Erythroblast (primary cell): ENCODE measurements around the gene MUC12.

ENCODE experiments used
- DNase-seq, 2 experiments: peaks; one replicate each; lab custom pipeline; 2025; lab: John Stamatoyannopoulos, UW
- GATA1 ChIP-seq: IDR thresholded peaks from 2 replicates; pipeline ENCODE4 v1.6.1; 2011; ENCODE audit warnings: low read depth, mild to moderate bottlenecking, control low read depth, low read length, moderate library complexity
- POLR2A ChIP-seq: IDR thresholded peaks from 2 replicates; pipeline ENCODE4 v1.6.1; 2011; ENCODE audit warnings: mild to moderate bottlenecking, low read length

The MUC12 gene

DNA sequence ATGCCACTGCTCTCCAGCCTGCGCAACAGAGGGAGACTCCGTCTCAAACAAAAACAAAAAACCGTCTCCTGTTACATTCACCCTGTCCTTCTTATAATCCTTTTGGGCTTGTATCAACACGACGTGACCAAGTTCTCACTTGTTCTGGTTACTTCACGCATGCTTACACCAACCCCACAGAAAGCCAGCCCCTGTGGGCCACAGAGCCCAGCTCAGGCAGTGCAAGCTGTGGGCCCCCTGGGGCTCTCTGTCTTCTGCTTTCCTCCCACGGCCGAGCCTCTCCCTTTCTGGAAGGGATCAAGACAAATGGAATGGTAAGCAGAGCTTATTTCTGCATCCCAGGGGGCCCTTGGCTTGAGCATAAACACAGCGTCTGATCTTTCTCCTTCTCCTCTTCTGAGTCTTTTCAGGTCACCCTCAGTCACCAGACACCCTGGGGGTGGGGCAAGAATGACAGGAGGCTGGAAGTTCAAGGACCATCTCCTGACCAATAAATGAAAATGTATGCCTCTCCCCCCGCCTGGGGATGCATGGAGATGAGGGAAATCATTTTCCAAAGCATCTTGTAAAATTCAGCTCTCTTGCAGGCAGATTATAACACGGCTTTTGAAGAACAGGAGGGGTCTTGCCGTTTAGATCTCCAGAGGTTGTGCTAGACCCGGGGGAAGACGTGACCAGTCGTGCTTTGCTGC lies 96.9 kb downstream of the MUC12 start:
- TF ChIP-seq GATA1 (no peak), POLR2A (no peak)
- no peak for DNase-seq

DNA sequence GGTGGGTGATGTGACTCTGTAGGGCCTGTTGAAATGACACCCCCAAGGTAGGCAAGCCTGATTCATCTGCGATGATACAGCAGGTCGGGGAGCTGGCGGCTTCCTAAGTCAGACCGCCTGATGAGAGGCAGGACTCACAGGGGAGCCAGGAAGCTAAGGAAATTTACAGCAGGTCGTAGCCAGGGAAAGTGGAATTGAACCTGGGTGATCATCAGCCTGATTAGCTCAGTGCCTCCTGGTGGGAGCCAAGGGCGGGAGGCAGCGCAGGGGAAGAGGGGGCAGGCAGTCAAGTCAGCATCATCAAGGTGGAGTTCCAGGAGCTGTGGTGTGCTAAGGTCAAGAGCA lies 97.4 kb downstream of the MUC12 start:
- TF ChIP-seq POLR2A (no peak), GATA1 (no peak)
- no peak for DNase-seq

DNA sequence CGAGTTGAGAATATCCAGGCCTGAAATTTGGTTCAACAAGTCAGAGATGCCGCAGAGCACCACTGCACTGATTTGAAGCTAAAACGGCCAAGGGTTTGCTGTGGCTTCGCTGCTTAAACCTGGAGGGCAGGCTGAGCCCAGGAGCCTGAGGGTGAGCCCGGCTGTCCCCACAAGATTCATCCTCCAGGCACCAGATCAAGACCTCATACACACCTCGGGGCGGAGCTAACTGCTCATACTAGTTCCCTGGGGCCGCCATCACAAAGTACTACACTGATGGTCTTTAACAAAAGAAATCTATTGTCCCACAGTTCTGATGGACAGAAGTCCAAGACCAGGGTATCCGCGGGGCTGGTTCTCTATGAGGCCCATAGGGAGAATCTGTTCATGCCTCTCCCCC lies 99.0 kb downstream of the MUC12 start:
- no peak for DNase-seq
- no peak for TF ChIP-seq GATA1
- TF ChIP-seq POLR2A: no peak
